HFF-Myc (cell line): Measurements from ENCODE around the gene CTNNA3.

Experiments
- DNase-seq: peaks from one replicate; pipeline ENCODE4 v3.0.0-alpha.2; 2011; ENCODE audit warnings: low read depth; ENCODE audit errors: extremely low read depth
- H3K4me3 ChIP-seq: replicated peaks from 2 replicates; pipeline ENCODE4 v1.5.1; 2011; ENCODE audit warnings: low read depth, mild to moderate bottlenecking, control low read depth, low read length
- CTCF ChIP-seq: IDR thresholded peaks from 2 replicates; pipeline ENCODE4 v1.5.1; 2012; ENCODE audit warnings: mild to moderate bottlenecking, low read depth, low read length, control low read depth; ENCODE audit errors: missing control alignments

The CTNNA3 gene

GRCh38 chr10:66192162-66192831, 1503.7 kb downstream of the CTNNA3 start:
- DNase-seq = no peak
- no peak overlapping the region for H3K4me3 ChIP-seq

GRCh38 chr10:66190413-66190812, 1505.6 kb downstream of the CTNNA3 start:
- DNase-seq = no peak
- TF ChIP-seq CTCF = no peak
- H3K4me3 ChIP-seq = no peak overlapping the region

More at GRCh38 chr10:66192162-66192831, 1503.7 kb downstream of the CTNNA3 start:
- no peak for TF ChIP-seq CTCF

- TF ChIP-seq CTCF = no peak
- no peak for DNase-seq
Measured at GRCh38 chr10:66189271-66189670, 1506.7 kb downstream of the CTNNA3 start.

GRCh38 chr10:66187053-66187733, 1508.8 kb downstream of the CTNNA3 start:
- no peak overlapping the region for H3K4me3 ChIP-seq
- DNase-seq = no peak
- no peak for TF ChIP-seq CTCF

More at GRCh38 chr10:66189271-66189670, 1506.7 kb downstream of the CTNNA3 start:
- no peak overlapping the region for H3K4me3 ChIP-seq

- H3K4me3 ChIP-seq = no peak overlapping the region
- no peak for TF ChIP-seq CTCF
- no peak for DNase-seq
Measured at GRCh38 chr10:66183028-66183427, 1513.0 kb downstream of the CTNNA3 start.

GRCh38 chr10:66180581-66181318, 1515.2 kb downstream of the CTNNA3 start:
- peak; percentile 40 for TF ChIP-seq CTCF
- H3K4me3 ChIP-seq = no peak overlapping the region
- peak; percentile 24 for DNase-seq
